HL-60 (cell line): ENCODE measurements around the gene SLC8B1.

Source experiments
- CTCF ChIP-seq: IDR thresholded peaks from one replicate; pipeline ENCODE4 v1.5.1; 2011; ENCODE audit warnings: low read length, control low read depth, inconsistent platforms; ENCODE audit not compliant: insufficient read depth
- REST ChIP-seq: IDR thresholded peaks from 2 replicates; pipeline ENCODE4 v1.6.1; 2012; ENCODE audit warnings: low read depth; ENCODE audit not compliant: insufficient replicate concordance

- TF ChIP-seq CTCF (no peak), REST (no peak)
Measured at GRCh38 chr12:113378291-113378690, 43.4 kb upstream of the SLC8B1 start.
